HG03103 (cell line): Measurements from ENCODE around the gene PYGL.
A peak's percentile ranks its signal among the peaks of the same experiment; 100 is the strongest.
"Not testable (repeated sequence)": the region's sequence is repeated elsewhere in the genome, so short reads cannot be mapped to it uniquely, and the experiment has no call there.

Experiments used
- ATAC-seq: cut with Tn5 transposase; IDR thresholded peaks from one replicate; pipeline ENCODE4 v1.9.1; 2021; ENCODE audit warnings: low read depth; ENCODE audit not compliant: unreplicated experiment

PYGL gene

GRCh38 chr14:50943943-50944646 lies at the start of gene PYGL:
Gene PYGL, minus strand, starts transcription at chr14:50944483. Its CDS starts 80 bp downstream, at chr14:50944403.
- no peak for ATAC-seq

- no peak for ATAC-seq
These were observed 41.6 kb upstream of the PYGL start for GRCh38 chr14:50985859-50986331.

GRCh38 chr14:50985124-50985858 lies 41.0 kb upstream of the PYGL start:
- ATAC-seq: no peak

- no peak for ATAC-seq
These were observed 39.9 kb upstream of the PYGL start for GRCh38 chr14:50984036-50984710.

GRCh38 chr14:50979941-50980850 lies 35.9 kb upstream of the PYGL start:
- ATAC-seq: no peak

- ATAC-seq: peak; percentile 95
These were observed 34.6 kb upstream of the PYGL start for GRCh38 chr14:50978888-50979287.

GRCh38 chr14:50978529-50978871 lies 34.2 kb upstream of the PYGL start:
- ATAC-seq: no peak

- no peak for ATAC-seq
These were observed 33.7 kb upstream of the PYGL start for GRCh38 chr14:50977863-50978528.

- no peak for ATAC-seq
These were observed 29.8 kb upstream of the PYGL start for GRCh38 chr14:50974118-50974517.

- no peak for ATAC-seq
These were observed 28.5 kb upstream of the PYGL start for GRCh38 chr14:50972734-50973133.

GRCh38 chr14:50970886-50971781 lies 26.9 kb upstream of the PYGL start:
- no peak for ATAC-seq

- no peak for ATAC-seq
These were observed 23.5 kb upstream of the PYGL start for GRCh38 chr14:50967790-50968189.

GRCh38 chr14:50967103-50967502 lies 22.8 kb upstream of the PYGL start:
- no peak for ATAC-seq

GRCh38 chr14:50964683-50965390 lies 20.6 kb upstream of the PYGL start:
- ATAC-seq: no peak

- no peak for ATAC-seq
These were observed 19.6 kb upstream of the PYGL start for GRCh38 chr14:50963919-50964318.

- no peak for ATAC-seq
These were observed 17.4 kb upstream of the PYGL start for GRCh38 chr14:50961605-50962221.

GRCh38 chr14:50957296-50957695 lies 13.0 kb upstream of the PYGL start:
- ATAC-seq: no peak

GRCh38 chr14:50956421-50956820 lies 12.1 kb upstream of the PYGL start:
- ATAC-seq: not testable (repeated sequence)
